Right atrium auricular region (tissue), 2 donors: ENCODE measurements around the gene PODXL. TPM values are rescaled to one million over a fixed set of nuclear protein-coding genes. Genes with fewer than 3 reads are reported as not detected.
"Not testable (repeated sequence)": the region's sequence is repeated elsewhere in the genome, so short reads cannot be mapped to it uniquely, and the experiment has no call there.

Source experiments
- DNase-seq: peaks from one replicate; pipeline ENCODE4 v3.0.0-alpha.2; 2019; ENCODE audit warnings: low spot score
- H3K27ac ChIP-seq, 2 donors: fragments of 200-600 bp; sonication (generic); 1 replicate in 1 of 2; 2 replicates in 1 of 2; pipeline ENCODE4 v1.5.1; 2016 to 2019
- H3K27me3 ChIP-seq, 2 donors: fragments of 200-600 bp; sonication (generic); one replicate each; pipeline versions ENCODE4 v1.5.1 to v1.6.0; 2017 to 2019
- H3K36me3 ChIP-seq: fragments of 200-600 bp; sonication (generic); one replicate; pipeline ENCODE4 v1.5.1; 2016
- H3K4me1 ChIP-seq, 2 donors: fragments of 200-600 bp; sonication (generic); one replicate each; pipeline versions ENCODE4 v1.5.1 to v1.6.0; 2017 to 2019
- H3K4me3 ChIP-seq, 2 donors: fragments of 200-600 bp; sonication (generic); 1 replicate in 1 of 2; 2 replicates in 1 of 2; pipeline ENCODE4 v1.5.1; 2017 to 2019; ENCODE audit warnings: mild to moderate bottlenecking in 1 of 2, moderate library complexity in 1 of 2
- H3K9me3 ChIP-seq, 2 donors: fragments of 200-600 bp; sonication (generic); one replicate each; pipeline ENCODE4 v1.5.1; 2019
- CTCF ChIP-seq, 2 donors: fragments of 200-600 bp; sonication (generic); IDR thresholded peaks; one replicate each; pipeline ENCODE4 v1.5.1; 2019; ENCODE audit warnings: antibody characterized with exemption in 2 of 2
- total RNA-seq, 2 donors: library from RNA; depleted of rRNA; stranded (reverse); fragments of >200 nt; gene quantifications; one replicate each; pipeline ENCODE4 v1.1.0, GENCODE V29; 2016

PODXL gene
- total RNA-seq, 2 donors from 2014 or later = 47.6 to 144 TPM

DNA sequence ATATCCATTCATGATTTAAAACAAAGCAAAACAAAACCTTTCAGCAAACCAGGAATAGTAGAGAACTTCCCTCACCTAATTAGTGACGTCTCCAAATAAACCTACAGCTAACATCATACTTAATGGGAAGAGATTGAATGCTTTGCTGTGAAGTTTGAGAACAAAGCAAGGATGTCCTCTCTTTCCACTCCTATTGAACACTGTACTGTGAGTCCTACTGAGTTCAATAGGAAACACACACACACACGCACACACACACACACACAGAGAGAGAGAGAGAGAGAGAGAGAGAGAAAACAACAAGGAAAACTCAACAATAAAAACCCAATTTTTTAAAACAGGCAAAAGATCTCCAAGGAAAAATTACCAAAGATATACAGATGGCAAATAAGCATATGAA is 32.3 kb downstream of the PODXL start:
- peaks cover 0 to 33% of the 10 kb centered on the region in 2 donors for H3K4me1 ChIP-seq

DNA sequence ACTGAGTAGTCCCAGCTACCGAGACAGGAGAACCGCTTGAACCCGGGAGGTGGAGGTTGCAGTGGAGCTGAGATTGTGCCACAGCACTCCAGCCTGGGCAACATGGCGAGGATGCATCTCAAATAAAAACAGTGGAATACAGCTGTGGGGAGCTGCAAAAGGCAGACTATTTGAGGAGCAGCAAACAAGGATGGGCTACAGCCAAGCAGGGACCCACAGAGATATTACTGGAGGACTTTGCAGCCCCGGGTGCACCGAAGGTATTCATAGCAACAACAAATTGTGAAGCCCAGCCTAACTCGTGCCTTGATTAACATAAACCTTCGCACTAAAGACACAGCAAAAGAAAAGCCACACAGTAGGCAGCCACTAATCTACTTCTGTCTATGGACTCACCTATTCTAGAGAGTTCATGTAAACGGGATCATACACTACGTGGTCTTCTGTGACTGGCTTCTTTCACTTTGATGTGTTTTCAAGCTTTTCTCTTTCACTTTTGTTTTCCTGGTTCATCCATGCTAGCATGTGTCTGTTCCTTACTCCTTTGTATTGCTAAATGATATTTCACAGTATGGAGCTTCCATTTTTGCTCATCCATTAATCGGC is 34.0 kb downstream of the PODXL start:
- no peak overlapping the region for H3K4me3 ChIP-seq
- no peaks in the 10 kb centered on the region for H3K27me3 ChIP-seq
- no peak for TF ChIP-seq CTCF (IDR thresholded peaks at IDR 0.05)
- H3K27ac ChIP-seq = peak overlapping the region; percentile 44 to 76
- no peak for DNase-seq
- H3K36me3 ChIP-seq = no peaks in the 10 kb centered on the region
- H3K9me3 ChIP-seq = no peaks in the 10 kb centered on the region
- H3K4me1 ChIP-seq = peaks cover 0 to 33% of the 10 kb centered on the region in 2 donors

More for the DNA sequence above, 32.3 kb downstream of the PODXL start:
- Histone ChIP-seq H3K9me3 (no peaks in the 10 kb centered on the region), H3K4me3 (no peak overlapping the region), H3K27ac (peak overlapping the region in 1 of 2 donors; percentile 17), H3K27me3 (no peaks in the 10 kb centered on the region), H3K36me3 (no peaks in the 10 kb centered on the region)
- no peak for DNase-seq
- no peak for TF ChIP-seq CTCF (IDR thresholded peaks at IDR 0.05)

DNA sequence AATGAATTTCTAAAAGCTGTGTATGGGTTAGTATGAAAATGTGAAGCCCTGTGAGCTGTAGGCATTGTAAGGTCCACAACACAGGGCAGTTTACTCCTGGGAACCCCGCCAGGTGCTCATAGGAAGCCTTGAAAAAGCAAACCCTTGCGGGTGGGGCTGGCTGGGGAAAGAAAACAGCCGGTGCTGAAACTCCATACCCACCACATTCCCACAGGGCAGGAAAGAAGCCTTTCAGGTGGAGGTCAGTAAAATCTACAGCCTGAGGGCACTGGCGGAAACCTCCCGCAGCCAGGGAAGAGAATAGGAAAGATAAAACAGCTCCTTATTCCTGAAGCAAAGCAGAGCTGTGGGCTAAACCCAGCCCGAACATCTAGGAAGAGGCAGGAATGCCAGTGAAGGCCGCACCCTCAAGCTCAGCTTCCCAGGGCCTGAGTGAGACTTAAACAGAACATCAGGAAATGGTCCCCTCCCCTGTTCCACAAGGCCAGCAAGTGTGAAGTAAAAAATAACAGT is 34.7 kb downstream of the PODXL start:
- no peak for DNase-seq
- H3K4me1 ChIP-seq = peaks cover 0 to 33% of the 10 kb centered on the region in 2 donors
- H3K9me3 ChIP-seq = no peaks in the 10 kb centered on the region
- no peak overlapping the region for H3K4me3 ChIP-seq
- TF ChIP-seq CTCF (IDR thresholded peaks at IDR 0.05) = no peak
- peak overlapping the region; percentile 44 to 76 for H3K27ac ChIP-seq
- H3K27me3 ChIP-seq = no peaks in the 10 kb centered on the region
- no peaks in the 10 kb centered on the region for H3K36me3 ChIP-seq

- H3K36me3 ChIP-seq = no peaks in the 10 kb centered on the region
- TF ChIP-seq CTCF (IDR thresholded peaks at IDR 0.05) = no peak
- no peaks in the 10 kb centered on the region for H3K9me3 ChIP-seq
- peaks cover 0 to 41% of the 10 kb centered on the region in 2 donors for H3K4me1 ChIP-seq
- no peak for DNase-seq
- H3K27ac ChIP-seq = peak overlapping the region; percentile 6 to 52
- H3K4me3 ChIP-seq = no peak overlapping the region
- H3K27me3 ChIP-seq = no peaks in the 10 kb centered on the region
Measured at GRCh38 chr7:131518626-131519025, 37.8 kb downstream of the PODXL start.

- DNase-seq = no peak
- H3K36me3 ChIP-seq = no peaks in the 10 kb centered on the region
- H3K27me3 ChIP-seq = no peaks in the 10 kb centered on the region
- H3K9me3 ChIP-seq = no peaks in the 10 kb centered on the region
- no peak for TF ChIP-seq CTCF (IDR thresholded peaks at IDR 0.05)
- H3K4me1 ChIP-seq = peaks cover 0 to 45% of the 10 kb centered on the region in 2 donors
- H3K27ac ChIP-seq = peak overlapping the region in 1 of 2 donors; percentile 52
- H3K4me3 ChIP-seq = no peak overlapping the region
Measured at GRCh38 chr7:131517218-131517923, 39.1 kb downstream of the PODXL start.

GRCh38 chr7:131515471-131515870 is 41.0 kb downstream of the PODXL start:
- H3K27ac ChIP-seq, H3K4me3 ChIP-seq, H3K27me3 ChIP-seq, H3K36me3 ChIP-seq, H3K9me3 ChIP-seq: not testable (repeated sequence)
- DNase-seq = peak; percentile 47
- peaks cover 0 to 44% of the 10 kb centered on the region in 2 donors for H3K4me1 ChIP-seq
